CD4-positive, alpha-beta T cell (primary cell): ENCODE measurements around the gene FBLN2. TPM values are rescaled to one million over a fixed set of nuclear protein-coding genes. Genes with fewer than 3 reads are reported as not detected.

Experiments used
- ATAC-seq: fragments of 200-7000 bp; cut with Tn5 transposase; one replicate; pipeline ENCODE4 v1.10.0; 2022; ENCODE audit warnings: mild to moderate bottlenecking; ENCODE audit not compliant: poor library complexity
- CTCF ChIA-PET: fragments of 350-600 bp; sonication (Branson Sonifier 250); formaldehyde crosslinking; loops from one replicate; lab custom pipeline; 2021; ENCODE audit warnings: antibody characterized with exemption, inconsistent platforms; lab: Charles Lee
- POLR2A ChIA-PET: fragments of 350-600 bp; sonication (Branson Sonifier 250); formaldehyde crosslinking; loops from one replicate; lab custom pipeline; 2021; ENCODE audit warnings: antibody characterized with exemption, inconsistent platforms; lab: Charles Lee
- DNase-seq, 14 experiments: peaks; one replicate each; pipeline ENCODE4 v3.0.0-alpha.2; 2013 to 2020; ENCODE audit warnings: mixed read lengths in 2 of 14
- H3K27ac ChIP-seq, 2 donors: one replicate each; pipeline versions ENCODE4 v1.5.1 to v1.7.0; 2013; ENCODE audit warnings: low read length in 2 of 2, low read depth in 1 of 2, mild to moderate bottlenecking in 1 of 2
- H3K27me3 ChIP-seq, 2 experiments: 1 replicate in 1 of 2; 2 replicates in 1 of 2; pipeline versions ENCODE4 v1.6.1 to v1.7.0; 2013; ENCODE audit warnings: low read length in 2 of 2, control low read depth in 1 of 2, mild to moderate bottlenecking in 1 of 2, moderate library complexity in 1 of 2; ENCODE audit not compliant: insufficient read depth in 2 of 2, control insufficient read depth in 1 of 2
- H3K36me3 ChIP-seq: one replicate; pipeline ENCODE4 v1.6.1; 2013; ENCODE audit warnings: low read length, control low read depth; ENCODE audit not compliant: insufficient read depth
- H3K4me1 ChIP-seq: one replicate; pipeline ENCODE4 v1.6.1; 2013; ENCODE audit warnings: low read length, control low read depth; ENCODE audit not compliant: insufficient read depth
- H3K4me3 ChIP-seq: one replicate; pipeline ENCODE4 v1.5.1; 2013; ENCODE audit warnings: mild to moderate bottlenecking, low read length, moderate library complexity
- H3K9me3 ChIP-seq, 2 experiments: 1 replicate in 1 of 2; 2 replicates in 1 of 2; pipeline versions ENCODE4 v1.6.1 to v1.7.0; 2013; ENCODE audit warnings: low read length in 2 of 2, mild to moderate bottlenecking in 2 of 2, control low read depth in 1 of 2, moderate library complexity in 1 of 2; ENCODE audit not compliant: control insufficient read depth in 1 of 2, insufficient read depth in 1 of 2
- H3K27ac Mint-ChIP-seq: one replicate; pipeline ENCODE4 v1.8.0; 2020; ENCODE audit warnings: mixed read lengths
- H3K27me3 Mint-ChIP-seq: one replicate; pipeline ENCODE4 v1.8.0; 2021; ENCODE audit warnings: mixed read lengths
- H3K36me3 Mint-ChIP-seq: one replicate; pipeline ENCODE4 v1.8.0; 2021; ENCODE audit warnings: low read depth, mixed read lengths
- H3K4me1 Mint-ChIP-seq: one replicate; pipeline ENCODE4 v1.8.0; 2021; ENCODE audit warnings: low read depth, mixed read lengths
- H3K4me3 Mint-ChIP-seq: one replicate; pipeline ENCODE4 v1.8.0; 2020; ENCODE audit warnings: mild to moderate bottlenecking, mixed read lengths
- H3K9me3 Mint-ChIP-seq: one replicate; pipeline ENCODE4 v1.8.0; 2020; ENCODE audit warnings: mixed read lengths
- CTCF ChIP-seq: fragments of 200-600 bp; IDR thresholded peaks from one replicate; pipeline ENCODE4 v1.8.0; 2022; ENCODE audit warnings: antibody characterized with exemption, mild to moderate bottlenecking
- intact Hi-C, 2 experiments: fragments of 100-400 bp; cut with DNase I in 1 of 2; cut with micrococcal nuclease in 1 of 2; formaldehyde crosslinking; loops; one replicate each; pipeline versions ENCODE4 v1.15.1 to v1.9.0; 2023 to 2025; cut with DNase I, micrococcal nuclease
- total RNA-seq, 174 experiments: library from RNA in 2 of 174; stranded (reverse) in 2 of 174; gene quantifications; one replicate each; pipeline ENCODE4 v1.2.3 and lab custom pipeline; 2021 to 2026

The FBLN2 gene
- total RNA-seq, 2 experiments from 2014 or later: 0.19 to 0.25 TPM

GRCh38 chr3:13624021-13624420 is 75.1 kb downstream of the FBLN2 start:
- no peak overlapping the region for H3K27ac ChIP-seq
- no peak overlapping the region for H3K4me3 Mint-ChIP-seq
- peaks cover 0 to 6% of the 10 kb centered on the region in 2 experiments for H3K9me3 ChIP-seq
- intact Hi-C loops: no loop called here
- DNase-seq (no peak), ATAC-seq (no peak)
- H3K36me3 Mint-ChIP-seq: no peaks in the 10 kb centered on the region
- ChIA-PET POLR2A (no interaction called here), CTCF (no interaction called here)
- peaks cover 12% of the 10 kb centered on the region for H3K4me1 ChIP-seq
- H3K4me1 Mint-ChIP-seq: peaks cover 7% of the 10 kb centered on the region
- no peak overlapping the region for H3K4me3 ChIP-seq
- no peaks in the 10 kb centered on the region for H3K9me3 Mint-ChIP-seq
- TF ChIP-seq CTCF: no peak
- no peak overlapping the region for H3K27ac Mint-ChIP-seq
- no peaks in the 10 kb centered on the region for H3K36me3 ChIP-seq
- no peaks in the 10 kb centered on the region for H3K27me3 Mint-ChIP-seq
- H3K27me3 ChIP-seq: no peaks in the 10 kb centered on the region

GRCh38 chr3:13624671-13625125 is 75.8 kb downstream of the FBLN2 start:
- Mint-ChIP-seq H3K4me1 (peaks cover 7% of the 10 kb centered on the region), H3K4me3 (no peak overlapping the region), H3K27me3 (no peaks in the 10 kb centered on the region), H3K36me3 (no peaks in the 10 kb centered on the region), H3K9me3 (no peaks in the 10 kb centered on the region), H3K27ac (no peak overlapping the region)
- CTCF ChIA-PET: no interaction called here
- H3K9me3 ChIP-seq: peaks cover 0 to 6% of the 10 kb centered on the region in 2 experiments
- H3K27me3 ChIP-seq: no peaks in the 10 kb centered on the region
- no peak for ATAC-seq
- no peak for DNase-seq
- no peaks in the 10 kb centered on the region for H3K36me3 ChIP-seq
- POLR2A ChIA-PET: no interaction called here
- intact Hi-C loops: no loop called here
- no peak for TF ChIP-seq CTCF
- no peak overlapping the region for H3K4me3 ChIP-seq
- no peak overlapping the region for H3K27ac ChIP-seq
- H3K4me1 ChIP-seq: peaks cover 12% of the 10 kb centered on the region

GRCh38 chr3:13626396-13626795 is 77.5 kb downstream of the FBLN2 start:
- CTCF ChIA-PET: no interaction called here
- Histone ChIP-seq H3K4me3 (no peak overlapping the region), H3K27me3 (no peaks in the 10 kb centered on the region), H3K9me3 (peaks cover 0 to 6% of the 10 kb centered on the region in 2 experiments), H3K36me3 (no peaks in the 10 kb centered on the region), H3K27ac (no peak overlapping the region), H3K4me1 (peaks cover 7% of the 10 kb centered on the region)
- H3K27me3 Mint-ChIP-seq: no peaks in the 10 kb centered on the region
- intact Hi-C loops: no loop called here
- DNase-seq (no peak), ATAC-seq (no peak)
- no peaks in the 10 kb centered on the region for H3K9me3 Mint-ChIP-seq
- H3K27ac Mint-ChIP-seq: no peak overlapping the region
- peaks cover 6% of the 10 kb centered on the region for H3K4me1 Mint-ChIP-seq
- TF ChIP-seq CTCF: no peak
- POLR2A ChIA-PET: no interaction called here
- no peaks in the 10 kb centered on the region for H3K36me3 Mint-ChIP-seq
- no peak overlapping the region for H3K4me3 Mint-ChIP-seq
